OCI-LY1 (cell line): ENCODE measurements around the gene AANAT.

Source experiments
- H2AFZ ChIP-seq: fragments of 200-600 bp; sonication (generic), shearing (Covaris generic); 2 replicates; pipeline ENCODE4 v1.6.0; 2014; ENCODE audit warnings: antibody characterized with exemption, mild to moderate bottlenecking, low read length
- H3F3A ChIP-seq: fragments of 200-600 bp; sonication (generic), shearing (Covaris generic); 2 replicates; pipeline ENCODE4 v1.6.0; 2014; ENCODE audit warnings: mild to moderate bottlenecking, antibody characterized with exemption, low read length, moderate library complexity; ENCODE audit not compliant: insufficient read depth
- H3K27ac ChIP-seq: fragments of 200-600 bp; sonication (generic); 2 replicates; pipeline ENCODE4 v1.5.1; 2014; ENCODE audit warnings: low read length, mixed run types, mild to moderate bottlenecking, low read depth; ENCODE audit not compliant: poor library complexity, severe bottlenecking
- H3K27me3 ChIP-seq: fragments of 200-600 bp; sonication (generic); 2 replicates; pipeline ENCODE4 v1.6.0; 2014; ENCODE audit warnings: antibody characterized with exemption, mild to moderate bottlenecking, low read length, moderate library complexity; ENCODE audit not compliant: insufficient read depth
- H3K36me3 ChIP-seq: fragments of 200-600 bp; sonication (generic); 2 replicates; pipeline ENCODE4 v1.6.1; 2014; ENCODE audit warnings: mild to moderate bottlenecking, antibody characterized with exemption, low read length, moderate library complexity, mixed read lengths; ENCODE audit not compliant: insufficient read depth
- H3K4me1 ChIP-seq: fragments of 200-600 bp; sonication (generic); 2 replicates; pipeline ENCODE4 v1.5.1; 2014; ENCODE audit warnings: mild to moderate bottlenecking, low read length, moderate library complexity; ENCODE audit not compliant: insufficient read depth, severe bottlenecking
- H3K4me2 ChIP-seq: fragments of 200-600 bp; sonication (generic), shearing (Covaris generic); 2 replicates; pipeline ENCODE4 v1.6.1; 2014; ENCODE audit warnings: low read length
- H3K4me3 ChIP-seq: fragments of 200-600 bp; sonication (generic); 2 replicates; pipeline ENCODE4 v1.5.1; 2014; ENCODE audit warnings: low read length, low read depth, mild to moderate bottlenecking, mixed read lengths; ENCODE audit not compliant: poor library complexity, severe bottlenecking
- H3K79me2 ChIP-seq: fragments of 200-600 bp; shearing (Covaris generic); 2 replicates; pipeline ENCODE4 v1.6.1; 2016; ENCODE audit warnings: mixed run types, low read length, mixed read lengths; ENCODE audit not compliant: insufficient read depth
- H3K9ac ChIP-seq: fragments of 200-600 bp; sonication (generic), shearing (Covaris generic); 2 replicates; pipeline ENCODE4 v1.6.1; 2014; ENCODE audit warnings: mild to moderate bottlenecking, low read length, mixed read lengths
- H3K9me2 ChIP-seq: fragments of 200-600 bp; sonication (generic), shearing (Covaris generic); 2 replicates; pipeline ENCODE4 v1.6.1; 2014; ENCODE audit warnings: low read depth, mild to moderate bottlenecking, low read length, mixed read lengths
- H3K9me3 ChIP-seq: fragments of 200-600 bp; shearing (Covaris generic); 2 replicates; pipeline ENCODE4 v1.6.1; 2014; ENCODE audit warnings: low read length, mixed read lengths
- H4K20me1 ChIP-seq: fragments of 200-600 bp; sonication (generic), shearing (Covaris generic); 2 replicates; pipeline ENCODE4 v1.6.0; 2016; ENCODE audit warnings: mild to moderate bottlenecking, low read length; ENCODE audit not compliant: insufficient read depth
- EZH2 ChIP-seq: fragments of 200-600 bp; sonication (generic), shearing (Covaris generic); IDR thresholded peaks from 2 replicates; pipeline ENCODE4 v1.8.0; 2017; ENCODE audit warnings: borderline replicate concordance, mixed run types, mild to moderate bottlenecking, antibody characterized with exemption, low read length, moderate library complexity, mixed read lengths
- TF ChIP-seq, protein P1 (sequence below): fragments of 200-600 bp; sonication (generic), shearing (Covaris generic); IDR thresholded peaks from 2 replicates; pipeline ENCODE4 v1.5.1; 2017; ENCODE audit warnings: mild to moderate bottlenecking, antibody characterized with exemption, low read length, moderate library complexity, mixed read lengths

AANAT gene

DNA sequence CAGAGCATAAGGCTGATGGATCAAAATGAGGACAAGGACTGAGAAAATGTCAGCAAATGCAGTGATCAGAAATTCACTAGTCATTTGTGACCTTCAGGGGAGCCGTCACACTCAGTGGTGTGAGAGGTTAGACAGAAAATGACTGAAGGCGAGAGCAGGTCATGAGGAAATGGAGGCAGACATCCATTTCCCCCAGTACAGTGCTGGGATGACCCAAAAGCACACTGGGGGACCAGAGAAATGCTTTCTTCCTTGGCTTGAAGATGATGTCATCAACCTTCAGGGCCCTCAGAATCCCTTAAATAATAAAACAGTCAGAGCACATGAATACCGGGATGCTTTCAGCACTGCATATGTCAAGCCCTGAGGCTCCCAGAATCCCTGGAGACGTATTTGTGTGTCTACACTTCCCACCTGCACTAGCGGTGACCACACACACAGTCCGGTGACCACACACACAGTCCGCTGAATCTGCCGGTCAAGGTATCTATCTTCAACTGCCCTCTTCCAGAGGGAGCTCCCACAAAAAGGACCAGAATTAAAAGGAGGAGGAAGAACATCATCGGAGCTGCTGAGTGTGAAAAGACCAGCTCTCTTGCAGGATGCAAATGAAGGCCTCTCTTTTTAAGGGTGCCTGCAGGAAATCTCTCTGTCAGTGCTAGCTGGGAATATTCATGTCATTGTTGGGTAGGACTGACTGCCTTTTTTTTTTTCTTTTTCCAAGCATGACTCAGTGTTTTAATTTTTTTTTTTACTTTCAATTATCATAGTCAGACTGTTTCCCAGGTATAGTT lies 22.7 kb upstream of the AANAT start:
- H3K27ac ChIP-seq: no peak overlapping the region
- no peaks in the 10 kb centered on the region for H3K79me2 ChIP-seq
- peak overlapping the region; percentile 22; the same call in 1 of the 2 replicates for H3K4me2 ChIP-seq
- no peaks in the 10 kb centered on the region; the same call in 1 of the 2 replicates for H4K20me1 ChIP-seq
- H3K9me2 ChIP-seq: no peaks in the 10 kb centered on the region
- no peaks in the 10 kb centered on the region for H3F3A ChIP-seq
- H3K4me1 ChIP-seq: peaks cover 49% of the 10 kb centered on the region
- TF ChIP-seq, protein P1, sequence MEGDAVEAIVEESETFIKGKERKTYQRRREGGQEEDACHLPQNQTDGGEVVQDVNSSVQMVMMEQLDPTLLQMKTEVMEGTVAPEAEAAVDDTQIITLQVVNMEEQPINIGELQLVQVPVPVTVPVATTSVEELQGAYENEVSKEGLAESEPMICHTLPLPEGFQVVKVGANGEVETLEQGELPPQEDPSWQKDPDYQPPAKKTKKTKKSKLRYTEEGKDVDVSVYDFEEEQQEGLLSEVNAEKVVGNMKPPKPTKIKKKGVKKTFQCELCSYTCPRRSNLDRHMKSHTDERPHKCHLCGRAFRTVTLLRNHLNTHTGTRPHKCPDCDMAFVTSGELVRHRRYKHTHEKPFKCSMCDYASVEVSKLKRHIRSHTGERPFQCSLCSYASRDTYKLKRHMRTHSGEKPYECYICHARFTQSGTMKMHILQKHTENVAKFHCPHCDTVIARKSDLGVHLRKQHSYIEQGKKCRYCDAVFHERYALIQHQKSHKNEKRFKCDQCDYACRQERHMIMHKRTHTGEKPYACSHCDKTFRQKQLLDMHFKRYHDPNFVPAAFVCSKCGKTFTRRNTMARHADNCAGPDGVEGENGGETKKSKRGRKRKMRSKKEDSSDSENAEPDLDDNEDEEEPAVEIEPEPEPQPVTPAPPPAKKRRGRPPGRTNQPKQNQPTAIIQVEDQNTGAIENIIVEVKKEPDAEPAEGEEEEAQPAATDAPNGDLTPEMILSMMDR: no peak
- TF ChIP-seq EZH2: no peak
- H2AFZ ChIP-seq: no peak overlapping the region
- no peaks in the 10 kb centered on the region; the same call in 1 of the 2 replicates for H3K36me3 ChIP-seq
- H3K9me3 ChIP-seq: no peaks in the 10 kb centered on the region
- peaks cover 13% of the 10 kb centered on the region for H3K27me3 ChIP-seq
- no peak overlapping the region for H3K4me3 ChIP-seq
- H3K9ac ChIP-seq: no peak overlapping the region

DNA sequence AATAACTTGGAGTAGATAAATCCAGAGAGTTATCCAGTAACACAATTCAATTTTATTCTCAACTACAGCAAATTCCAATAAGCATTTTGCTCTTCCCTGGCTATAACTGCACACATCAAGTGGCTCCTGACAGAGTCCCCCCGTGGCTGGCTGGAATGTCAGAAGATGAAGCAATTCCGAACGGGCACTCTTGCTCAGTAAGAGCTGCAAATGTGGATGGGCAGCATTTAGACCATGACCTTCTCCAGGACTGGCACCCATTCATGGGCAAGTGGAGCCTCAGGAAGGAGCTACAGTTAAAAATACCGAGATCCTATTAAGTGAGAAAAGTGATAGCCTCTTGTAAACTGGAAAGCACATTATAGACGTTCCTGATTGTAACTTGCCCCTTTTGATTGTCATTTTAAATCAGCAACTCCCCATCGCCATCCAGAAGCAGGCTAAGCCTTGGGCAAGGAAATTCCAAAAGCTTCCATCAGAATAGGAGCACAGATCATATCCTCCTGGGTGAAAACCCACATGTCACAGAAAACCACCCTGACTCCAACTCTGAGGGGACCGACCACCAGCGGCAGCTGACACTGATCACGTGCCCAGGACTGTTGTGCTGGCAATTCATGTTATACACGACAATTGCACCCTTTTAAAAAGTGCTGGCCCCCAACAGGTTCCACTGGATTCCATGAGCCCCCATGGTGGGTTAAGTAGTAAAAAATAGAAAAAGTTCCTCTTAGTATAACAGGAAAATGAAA lies 21.5 kb upstream of the AANAT start:
- Histone ChIP-seq H3K4me1 (peaks cover 50% of the 10 kb centered on the region), H3K4me3 (no peak overlapping the region), H2AFZ (no peak overlapping the region), H3K27ac (no peak overlapping the region), H3F3A (no peaks in the 10 kb centered on the region), H3K4me2 (no peak overlapping the region), H3K27me3 (peaks cover 13% of the 10 kb centered on the region), H4K20me1 (no peaks in the 10 kb centered on the region; the same call in 1 of the 2 replicates), H3K9me2 (no peaks in the 10 kb centered on the region), H3K9me3 (no peaks in the 10 kb centered on the region), H3K79me2 (no peaks in the 10 kb centered on the region), H3K36me3 (no peaks in the 10 kb centered on the region; the same call in 1 of the 2 replicates), H3K9ac (no peak overlapping the region)
- TF ChIP-seq, protein P1: no peak
- TF ChIP-seq EZH2: no peak

DNA sequence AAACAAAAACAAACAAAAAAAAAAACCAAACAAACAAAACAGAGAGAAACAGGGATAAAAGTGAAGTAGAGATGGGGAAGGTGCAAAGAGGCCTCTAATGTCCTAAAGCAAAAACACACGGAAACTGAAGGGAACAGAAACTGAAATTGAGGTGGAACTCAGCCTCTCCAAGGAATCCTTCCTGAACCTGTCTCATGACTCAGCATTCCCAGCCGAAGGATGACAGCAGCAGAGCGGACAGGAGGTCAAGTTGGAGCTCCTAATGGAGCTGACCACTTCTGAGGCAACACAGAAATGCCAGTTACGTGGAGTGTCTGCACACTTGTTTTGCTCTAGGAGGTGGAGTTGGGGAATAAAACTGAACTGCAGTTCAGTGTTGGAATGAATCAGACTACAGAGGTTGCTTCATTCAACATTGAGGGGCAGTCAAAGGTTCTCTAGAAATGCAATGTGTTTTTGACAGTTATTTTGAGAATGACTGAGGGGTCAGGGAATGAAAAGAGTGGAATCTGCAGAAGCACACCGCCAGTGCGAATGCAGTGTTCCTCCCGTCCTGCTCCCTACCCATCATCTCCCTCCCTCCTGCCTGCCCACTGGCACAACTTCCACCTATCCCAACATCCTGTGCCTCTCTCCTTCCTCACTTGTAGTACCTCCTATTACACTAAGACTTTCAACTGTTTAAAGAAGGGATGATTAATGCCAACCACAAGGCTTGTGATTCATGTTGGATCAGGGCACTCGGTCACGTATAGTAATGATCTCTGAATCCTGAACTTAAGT lies 20.8 kb upstream of the AANAT start:
- TF ChIP-seq EZH2: no peak
- TF ChIP-seq, protein P1: no peak
- Histone ChIP-seq H3K4me2 (no peak overlapping the region; the same call in 1 of the 2 replicates), H4K20me1 (no peaks in the 10 kb centered on the region; the same call in 1 of the 2 replicates), H3K4me1 (peaks cover 53% of the 10 kb centered on the region), H3K9me2 (no peaks in the 10 kb centered on the region), H2AFZ (no peak overlapping the region), H3K4me3 (no peak overlapping the region), H3K27ac (no peak overlapping the region), H3K79me2 (no peaks in the 10 kb centered on the region), H3K27me3 (peaks cover 13% of the 10 kb centered on the region), H3F3A (no peaks in the 10 kb centered on the region), H3K9me3 (no peaks in the 10 kb centered on the region), H3K9ac (no peak overlapping the region), H3K36me3 (no peaks in the 10 kb centered on the region; the same call in 1 of the 2 replicates)
